Activated gamma-delta T cell treated with anti-CD3 and anti-CD28 coated beads, Interleukin-2, amount 50 U/mL, for 16 hours (primary cell): ENCODE results near the gene CHMP4B.
A peak's percentile ranks its signal among the peaks of the same experiment; 100 is the strongest.

Experiments
- DNase-seq: peaks from one replicate; pipeline ENCODE4 v3.0.0-alpha.2; 2020; ENCODE audit warnings: low read depth

The CHMP4B gene

DNA sequence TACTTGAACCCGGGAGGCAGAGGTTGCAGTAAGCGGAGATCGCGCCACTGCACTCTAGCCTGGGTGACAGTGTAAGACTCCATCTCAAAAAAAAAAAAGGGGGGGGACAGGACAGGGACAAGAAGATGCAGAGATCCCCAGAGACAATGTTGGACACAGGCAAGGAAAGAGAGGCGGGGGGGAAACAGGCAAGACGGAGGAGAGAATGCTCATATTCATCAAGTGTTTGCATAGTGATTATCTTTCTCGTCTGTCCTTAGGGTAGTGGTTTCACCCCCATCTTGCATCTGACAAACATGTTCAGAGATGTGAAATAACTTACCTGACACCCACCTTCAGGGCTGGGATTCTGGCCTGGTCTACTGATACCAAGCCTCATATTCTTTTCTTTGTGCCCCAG lies 29.0 kb downstream of the CHMP4B start:
- DNase-seq: no peak

DNA sequence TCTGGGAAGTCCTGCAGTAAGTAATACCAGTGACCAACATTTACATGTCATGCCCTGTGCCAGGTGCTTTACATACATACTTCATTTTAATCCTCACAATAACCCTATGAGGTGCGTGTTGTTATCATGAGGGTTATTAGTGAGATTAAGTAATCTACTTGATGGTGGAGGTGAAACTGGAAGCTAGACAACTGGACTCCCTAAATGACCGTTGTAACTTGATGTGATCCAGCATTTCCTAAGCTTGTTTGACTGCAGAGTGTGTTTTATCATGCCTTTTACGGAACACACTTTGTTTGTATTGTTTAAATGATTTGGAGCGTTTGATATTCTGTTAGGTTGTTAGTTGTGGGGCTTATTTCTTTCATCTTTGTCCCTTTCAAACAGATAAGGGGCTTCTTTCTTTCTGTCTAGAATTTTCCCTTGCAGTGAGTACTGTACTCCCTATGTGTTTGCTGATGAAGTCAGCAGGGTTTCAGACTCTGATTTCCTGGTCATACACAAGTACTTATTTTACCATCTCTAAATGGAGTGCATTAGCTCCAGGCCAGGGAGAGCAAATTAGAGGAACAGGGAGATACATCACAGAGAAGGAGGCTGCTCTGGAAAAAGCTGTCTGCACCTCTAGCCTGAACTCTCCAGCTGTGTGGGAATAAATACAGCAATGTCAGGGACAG lies 29.7 kb downstream of the CHMP4B start:
- DNase-seq: no peak

DNA sequence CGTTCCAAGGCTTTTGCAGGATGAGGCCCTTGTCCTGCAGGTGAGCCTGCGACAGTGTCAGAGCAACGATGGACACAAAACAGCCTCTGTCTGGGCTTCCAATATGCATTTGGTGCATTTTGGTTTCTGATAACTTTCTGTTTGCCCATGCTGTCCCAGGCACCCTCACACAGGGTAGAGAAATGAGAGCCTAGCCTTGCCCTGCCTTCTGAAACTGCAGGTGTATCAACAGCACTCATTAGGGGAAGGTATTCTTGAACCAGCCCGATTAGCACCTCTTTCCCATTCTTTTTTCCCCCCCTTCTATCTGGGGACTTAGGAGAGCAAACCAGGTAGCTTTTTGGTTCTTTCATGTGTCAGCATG lies 30.3 kb downstream of the CHMP4B start:
- DNase-seq: no peak

DNA sequence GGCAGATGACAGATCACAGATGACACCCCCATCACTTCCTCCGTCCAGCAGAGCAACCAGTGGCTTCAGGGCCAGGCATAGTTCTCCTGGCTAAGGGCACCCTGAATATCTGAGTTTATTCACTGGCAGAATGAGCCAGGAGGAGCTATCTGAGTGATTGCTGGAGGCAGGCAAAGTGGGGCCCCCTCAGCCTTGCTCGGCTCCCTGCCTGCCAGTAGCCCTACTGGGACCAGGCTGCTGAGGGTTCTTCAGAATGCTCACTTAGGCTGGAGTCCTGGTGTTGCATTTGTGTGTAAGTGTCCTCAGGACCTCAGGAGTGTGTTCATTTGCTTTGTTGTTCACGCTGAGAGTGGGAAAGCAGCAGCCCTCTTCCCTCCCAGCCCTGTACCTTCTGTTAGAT lies 31.2 kb downstream of the CHMP4B start:
- DNase-seq: no peak

DNA sequence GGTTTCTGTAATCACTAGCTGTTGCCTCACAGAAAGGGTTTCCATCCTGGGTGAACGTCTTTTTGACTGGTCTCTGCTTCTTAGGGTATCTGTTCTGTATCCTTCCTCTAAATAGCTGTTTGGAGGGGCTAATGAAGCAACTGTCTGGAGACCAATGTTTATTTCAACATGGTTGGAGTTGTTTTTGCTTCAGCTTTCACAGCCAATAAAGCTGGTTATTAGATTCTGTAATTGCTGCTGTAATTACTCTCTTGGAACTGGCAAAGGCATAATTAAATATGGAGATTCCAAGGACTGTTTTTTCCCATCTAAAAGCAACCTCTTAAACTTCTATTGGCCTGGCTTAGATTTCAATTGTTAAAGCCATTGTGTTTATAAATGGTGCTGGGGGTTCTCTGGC lies 31.9 kb downstream of the CHMP4B start:
- DNase-seq: no peak

DNA sequence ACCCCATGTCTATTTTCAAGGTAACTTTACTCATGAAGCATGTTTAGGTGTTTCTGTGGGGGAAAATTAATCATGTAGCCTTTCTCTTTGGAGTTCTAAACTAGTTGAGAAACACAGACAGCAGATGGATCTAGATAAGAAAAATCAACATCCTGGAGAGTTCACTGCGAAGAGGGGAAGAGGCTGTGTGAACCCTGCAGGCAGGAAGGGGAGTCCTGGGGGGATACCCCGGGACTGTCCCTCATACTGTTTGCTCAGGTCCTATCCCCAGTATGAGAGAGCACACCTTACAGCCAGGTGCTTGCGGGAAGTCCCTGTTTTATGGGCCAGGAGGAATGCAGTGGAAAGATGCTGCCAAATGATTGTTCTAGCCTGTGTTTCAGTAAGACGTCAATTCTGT lies 32.7 kb downstream of the CHMP4B start:
- DNase-seq: no peak

DNA sequence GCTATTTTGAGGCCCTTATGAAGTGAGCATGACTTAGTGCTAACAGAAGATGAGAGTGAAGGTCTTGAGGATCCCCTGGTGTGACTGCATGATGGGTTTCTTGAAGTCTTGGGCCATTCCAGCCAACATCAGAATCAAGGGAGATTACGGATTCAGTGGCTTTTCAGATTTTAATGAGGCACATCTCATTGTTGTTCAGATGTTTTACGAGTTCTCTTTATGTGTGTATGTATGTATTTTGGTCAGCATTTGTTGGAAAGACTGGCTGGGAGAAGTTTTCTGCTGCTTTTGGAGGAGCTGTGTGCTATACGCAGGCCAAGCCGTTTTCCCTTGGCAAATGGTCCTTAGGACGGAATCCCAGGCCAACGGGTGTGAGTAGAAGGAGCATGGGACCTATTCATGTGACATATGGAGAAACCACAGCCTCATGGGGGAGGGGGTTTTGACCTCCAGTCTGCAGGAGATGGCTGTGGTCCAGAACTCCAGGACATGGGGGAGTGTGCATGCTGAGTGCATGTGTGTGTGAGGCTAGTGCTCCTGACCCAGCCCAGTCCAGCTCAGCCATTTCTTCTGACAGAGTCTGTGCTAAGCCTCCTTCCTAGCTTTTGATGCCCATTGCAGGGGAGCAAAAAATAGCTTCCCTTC lies 35.3 kb downstream of the CHMP4B start:
- DNase-seq: no peak

DNA sequence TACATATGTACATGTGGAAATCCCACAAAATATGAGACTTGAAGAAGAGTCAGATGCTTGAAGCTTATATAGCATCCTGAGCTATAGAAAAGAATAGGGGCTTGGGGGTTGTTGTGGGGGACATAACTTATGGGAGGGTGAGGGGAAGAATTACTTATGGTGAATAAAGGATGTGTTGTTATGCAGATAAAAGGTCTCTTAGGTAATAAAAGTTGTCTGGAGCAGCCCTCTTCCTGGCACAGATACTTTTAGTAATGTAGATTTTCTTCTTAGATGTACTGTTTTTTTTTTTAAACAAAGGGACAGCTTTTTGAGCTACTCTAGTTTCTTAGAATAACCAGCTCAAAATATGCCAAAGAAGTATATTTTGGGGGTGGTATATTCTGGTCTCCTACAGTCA lies 35.9 kb downstream of the CHMP4B start:
- no peak for DNase-seq

DNA sequence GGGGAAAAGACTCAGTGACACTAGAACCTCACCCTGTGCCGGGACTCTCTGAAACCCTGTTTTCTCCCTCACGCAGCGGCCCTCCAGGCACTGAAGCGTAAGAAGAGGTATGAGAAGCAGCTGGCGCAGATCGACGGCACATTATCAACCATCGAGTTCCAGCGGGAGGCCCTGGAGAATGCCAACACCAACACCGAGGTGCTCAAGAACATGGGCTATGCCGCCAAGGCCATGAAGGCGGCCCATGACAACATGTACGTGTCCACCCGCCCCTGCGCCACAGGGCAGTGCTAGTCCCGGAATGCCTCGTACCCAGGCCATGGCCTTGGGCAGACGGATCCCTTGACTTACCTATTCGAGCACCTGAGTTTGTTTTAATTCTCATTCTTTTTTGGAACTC lies 37.2 kb downstream of the CHMP4B start:
- no peak for DNase-seq

DNA sequence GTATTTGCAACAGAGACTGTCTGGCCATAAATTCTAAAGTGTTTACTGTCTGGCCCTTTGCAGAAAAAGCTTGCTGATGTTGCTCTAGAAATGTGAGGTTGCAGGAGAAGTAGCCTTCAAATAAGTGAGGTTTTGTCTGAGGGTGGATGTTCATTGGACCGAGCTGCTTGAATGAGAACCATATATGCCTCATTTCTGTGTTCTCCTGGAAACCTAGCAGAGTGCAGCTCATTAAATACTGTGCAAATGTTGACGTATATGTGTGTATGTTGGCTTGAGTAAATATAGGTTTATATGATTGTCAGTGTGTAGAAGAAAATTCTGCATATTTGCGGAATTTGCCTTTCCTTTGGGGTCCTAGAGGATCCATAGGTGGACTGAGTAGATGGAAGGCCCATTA lies 39.0 kb downstream of the CHMP4B start:
- no peak for DNase-seq

DNA sequence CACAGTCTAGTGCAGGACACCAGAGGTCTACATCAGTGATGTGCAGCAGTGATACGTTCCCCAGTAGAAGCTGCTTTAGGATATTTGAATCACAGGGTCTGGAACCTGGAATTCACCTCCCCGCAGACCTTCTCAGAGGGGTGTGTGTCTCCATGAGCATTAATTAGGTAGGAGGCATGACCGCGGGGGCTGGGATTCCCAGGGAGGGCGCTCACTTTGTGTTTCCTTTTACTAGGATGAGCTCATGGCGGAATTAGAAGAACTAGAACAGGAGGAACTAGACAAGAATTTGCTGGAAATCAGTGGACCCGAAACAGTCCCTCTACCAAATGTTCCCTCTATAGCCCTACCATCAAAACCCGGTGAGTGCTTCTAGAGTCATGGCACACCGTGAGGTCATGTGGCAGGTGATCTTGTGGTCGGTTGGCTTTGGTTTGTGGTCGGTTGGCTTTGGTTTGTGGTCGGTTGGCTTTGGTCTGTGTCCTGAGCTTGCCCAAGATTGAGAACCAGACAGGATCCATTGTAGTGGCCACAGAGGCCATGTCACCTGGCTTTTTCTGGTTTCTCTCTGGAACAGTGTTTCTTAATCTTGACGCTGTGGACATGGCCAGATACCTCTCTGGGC lies 40.8 kb downstream of the CHMP4B start:
- DNase-seq: no peak

DNA sequence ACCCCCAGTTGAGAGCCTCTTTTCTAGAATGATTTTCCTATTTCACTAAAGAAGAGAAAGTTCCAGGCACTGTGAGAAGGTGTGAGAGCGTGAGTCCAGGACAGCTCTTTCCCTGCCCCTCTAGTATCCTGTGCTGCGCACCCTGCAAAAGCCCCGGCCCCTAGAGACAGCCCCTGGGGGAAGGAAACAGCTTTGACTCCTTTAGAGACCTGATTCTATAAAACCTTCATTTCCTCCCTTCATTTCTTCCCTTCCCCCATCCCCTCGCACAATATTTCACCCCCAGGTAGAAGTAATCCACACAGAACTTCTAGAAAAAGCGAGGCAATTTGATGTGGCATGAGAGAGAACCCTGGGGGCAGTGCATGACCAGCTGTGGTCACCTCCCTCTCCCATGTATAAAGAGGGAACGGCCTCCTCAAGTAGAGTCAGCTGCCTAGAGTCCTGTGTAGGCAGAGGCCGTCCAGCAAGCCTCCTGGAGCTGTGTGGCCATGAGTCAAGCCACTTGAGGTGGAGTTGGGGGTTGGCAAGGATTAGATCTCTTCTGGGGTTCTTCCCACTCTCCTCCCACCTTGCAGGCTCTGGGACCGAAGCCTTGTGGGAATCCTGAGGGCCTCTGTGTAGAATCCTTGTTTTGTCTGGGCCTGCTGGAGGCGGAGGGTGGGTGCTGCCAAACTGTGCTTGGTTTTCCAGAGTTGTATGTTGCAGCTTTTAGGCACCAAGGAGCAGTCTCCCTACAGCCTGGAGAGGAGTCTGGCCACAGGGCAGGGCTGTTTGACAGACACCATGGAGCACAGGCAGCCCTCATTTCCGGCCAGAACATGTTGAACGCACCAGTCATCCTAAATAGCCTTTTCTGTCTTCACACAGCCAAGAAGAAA lies 41.7 kb downstream of the CHMP4B start:
- no peak for DNase-seq

DNA sequence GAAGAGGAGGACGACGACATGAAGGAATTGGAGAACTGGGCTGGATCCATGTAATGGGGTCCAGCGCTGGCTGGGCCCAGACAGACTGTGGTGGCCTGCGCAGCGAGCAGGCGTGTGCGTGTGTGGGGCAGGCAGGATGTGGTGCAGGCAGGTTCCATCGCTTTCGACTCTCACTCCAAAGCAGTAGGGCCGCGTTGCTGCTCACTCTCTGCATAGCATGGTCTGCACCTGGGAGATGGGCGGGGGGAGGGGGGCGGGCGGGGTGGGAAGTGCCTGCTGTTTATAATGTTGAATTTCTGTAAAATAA lies 42.3 kb downstream of the CHMP4B start:
- no peak for DNase-seq

DNA sequence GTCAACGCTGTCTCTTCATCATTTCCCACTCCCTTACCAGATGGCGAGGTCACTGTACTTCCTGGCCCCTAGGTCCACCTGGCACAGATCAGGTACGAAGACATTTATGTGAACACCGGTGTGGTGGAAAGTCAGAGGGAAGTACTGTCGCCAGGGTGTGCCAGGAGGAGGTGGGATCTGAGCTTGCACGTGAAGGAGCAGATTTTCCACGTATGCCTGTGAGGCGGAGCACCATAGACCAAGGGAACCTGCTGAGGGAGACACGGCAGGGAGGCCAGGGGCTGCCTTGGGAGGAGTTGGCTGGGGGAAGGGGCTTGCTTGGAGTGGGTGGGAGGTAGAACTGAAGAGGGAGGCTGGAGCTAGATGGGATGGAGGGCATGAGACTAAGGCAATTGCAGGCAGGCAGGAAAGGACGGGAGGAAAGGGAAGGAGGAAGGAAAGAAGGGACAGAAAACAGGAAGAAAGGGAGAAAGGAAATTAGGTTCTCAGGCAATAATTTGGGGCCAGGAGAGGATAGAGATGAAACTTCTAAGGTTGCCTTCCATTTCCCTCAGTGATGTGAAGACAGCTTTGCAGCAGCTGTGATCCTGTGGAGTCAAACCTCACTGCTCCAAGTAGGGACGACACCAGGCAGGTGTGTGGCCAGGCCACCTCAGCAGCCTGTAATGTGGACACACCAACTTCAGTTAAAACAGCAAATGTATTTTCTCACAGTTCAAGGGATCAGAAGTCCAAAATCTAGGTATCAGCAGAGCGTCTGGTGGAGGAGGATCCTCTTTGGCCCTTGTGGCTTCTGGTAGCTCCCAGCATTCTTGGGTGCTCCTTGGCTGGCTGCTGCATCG lies 46.8 kb downstream of the CHMP4B start:
- DNase-seq: no peak

DNA sequence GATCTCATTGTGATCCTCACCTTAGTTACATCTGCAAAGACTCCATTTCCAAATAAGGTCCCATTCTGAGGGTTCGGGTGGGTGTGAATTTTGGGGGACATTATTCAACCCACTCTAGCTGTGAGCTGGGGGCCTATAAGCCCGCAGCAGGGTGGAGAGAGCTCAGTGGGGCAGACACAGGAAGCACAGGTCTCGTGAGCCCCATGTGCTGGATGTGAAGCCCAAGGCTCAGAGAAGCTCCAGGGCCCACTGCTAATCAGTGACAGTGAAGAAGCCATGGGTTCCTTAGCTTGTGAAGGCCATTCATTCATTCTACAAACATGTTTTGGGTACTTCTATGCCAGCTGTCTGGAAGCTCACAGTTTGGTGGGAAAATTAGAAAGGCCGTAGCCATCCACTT lies 47.5 kb downstream of the CHMP4B start:
- no peak for DNase-seq

DNA sequence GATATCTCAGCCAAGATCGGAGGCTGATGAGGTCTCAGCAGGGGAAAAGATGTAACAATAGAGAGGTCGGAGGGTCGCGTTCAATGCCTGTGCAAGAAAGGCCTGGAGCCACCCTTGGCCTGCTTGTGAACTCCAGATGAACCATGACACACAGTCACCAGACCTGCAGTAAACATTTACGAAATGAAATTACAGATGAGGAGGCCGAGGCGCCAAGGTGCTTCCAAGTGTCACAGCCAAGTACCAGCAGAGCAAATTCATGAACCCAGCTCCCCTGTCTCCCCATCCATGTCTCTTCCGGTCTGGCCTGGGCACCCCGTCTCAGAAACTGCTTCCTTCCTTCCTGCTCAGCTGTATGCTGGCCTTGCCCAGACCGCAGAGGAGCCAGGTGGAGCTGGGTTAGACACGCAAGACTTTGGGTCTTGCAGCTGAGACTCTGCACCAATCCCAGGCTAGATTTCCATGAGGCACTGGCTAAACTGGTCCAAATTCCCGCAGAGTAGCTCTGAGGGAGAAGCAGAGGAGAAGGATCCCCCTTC lies 48.1 kb downstream of the CHMP4B start:
- no peak for DNase-seq

DNA sequence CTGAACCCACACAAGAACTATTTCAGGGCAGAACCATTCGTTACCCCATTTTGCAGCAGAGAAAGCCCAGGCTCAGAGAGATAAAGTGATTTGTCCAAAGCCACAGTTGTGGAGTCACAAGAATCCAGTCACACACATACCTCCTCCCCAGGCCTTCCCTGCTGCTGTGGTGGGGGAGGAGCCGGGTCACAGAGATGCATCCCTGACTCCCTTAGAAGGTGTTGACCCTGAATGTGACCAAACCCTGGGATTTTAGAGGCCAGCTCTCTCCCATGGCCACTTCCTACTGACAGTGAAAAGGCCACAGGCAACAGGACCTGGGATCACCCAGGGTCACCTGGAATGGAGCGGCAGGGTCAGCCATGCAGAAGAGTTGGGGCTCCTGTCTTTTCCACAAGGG lies 48.6 kb downstream of the CHMP4B start:
- DNase-seq: no peak

DNA sequence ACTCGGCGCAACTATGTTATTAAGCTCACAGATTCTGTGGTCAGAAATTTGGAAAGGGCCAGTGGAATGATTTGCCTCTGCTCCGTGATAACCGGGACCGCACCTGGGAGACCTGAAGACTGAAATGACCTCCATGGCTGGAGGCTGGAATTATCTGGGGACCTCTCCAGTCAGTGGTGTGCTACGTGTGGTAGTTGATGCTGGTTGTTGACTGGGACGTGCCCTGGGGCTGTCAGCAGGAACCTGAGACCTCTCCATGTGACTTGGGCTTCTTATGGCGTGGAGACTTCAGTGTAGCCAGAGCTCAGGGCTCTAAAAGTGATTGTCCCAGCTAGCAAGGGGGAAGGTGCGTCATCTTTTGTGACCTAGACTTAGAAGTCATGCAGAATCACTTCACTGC lies 50.3 kb downstream of the CHMP4B start:
- no peak for DNase-seq

DNA sequence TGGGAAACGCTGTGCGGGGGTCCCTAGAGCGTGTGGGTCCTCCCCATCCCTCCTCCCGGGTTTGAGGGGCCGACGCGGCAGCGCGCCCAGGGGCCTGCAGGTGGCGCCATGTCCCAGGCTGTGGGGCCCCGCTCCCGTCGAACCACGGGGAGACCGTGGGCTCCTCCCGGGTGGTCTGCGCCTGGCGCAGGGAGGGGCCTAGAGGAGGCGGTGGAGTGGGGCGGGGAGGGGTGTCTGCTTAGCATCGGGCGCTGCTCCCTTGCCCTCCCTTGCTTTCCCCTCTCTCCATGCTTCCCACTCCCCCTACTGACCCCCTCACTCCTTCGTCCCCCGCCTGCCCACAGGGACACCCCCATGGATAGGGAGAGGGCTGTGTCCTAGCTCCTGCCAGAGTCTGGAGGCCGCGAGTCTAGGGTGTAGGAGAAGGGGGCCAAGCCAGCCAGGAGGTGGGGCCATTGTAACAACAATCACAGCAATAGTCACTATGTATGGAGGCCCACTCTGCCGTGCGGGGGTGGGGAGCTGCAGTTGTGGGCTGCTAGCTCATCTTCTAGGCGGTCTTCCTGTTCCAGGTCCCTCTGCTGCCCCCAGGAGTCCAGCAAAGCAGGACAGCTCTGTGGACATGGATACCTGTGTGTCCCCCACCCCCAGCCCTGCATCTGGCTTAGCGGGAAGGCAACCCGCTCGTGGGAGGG lies 51.7 kb downstream of the CHMP4B start:
- DNase-seq: peak; percentile 18

DNA sequence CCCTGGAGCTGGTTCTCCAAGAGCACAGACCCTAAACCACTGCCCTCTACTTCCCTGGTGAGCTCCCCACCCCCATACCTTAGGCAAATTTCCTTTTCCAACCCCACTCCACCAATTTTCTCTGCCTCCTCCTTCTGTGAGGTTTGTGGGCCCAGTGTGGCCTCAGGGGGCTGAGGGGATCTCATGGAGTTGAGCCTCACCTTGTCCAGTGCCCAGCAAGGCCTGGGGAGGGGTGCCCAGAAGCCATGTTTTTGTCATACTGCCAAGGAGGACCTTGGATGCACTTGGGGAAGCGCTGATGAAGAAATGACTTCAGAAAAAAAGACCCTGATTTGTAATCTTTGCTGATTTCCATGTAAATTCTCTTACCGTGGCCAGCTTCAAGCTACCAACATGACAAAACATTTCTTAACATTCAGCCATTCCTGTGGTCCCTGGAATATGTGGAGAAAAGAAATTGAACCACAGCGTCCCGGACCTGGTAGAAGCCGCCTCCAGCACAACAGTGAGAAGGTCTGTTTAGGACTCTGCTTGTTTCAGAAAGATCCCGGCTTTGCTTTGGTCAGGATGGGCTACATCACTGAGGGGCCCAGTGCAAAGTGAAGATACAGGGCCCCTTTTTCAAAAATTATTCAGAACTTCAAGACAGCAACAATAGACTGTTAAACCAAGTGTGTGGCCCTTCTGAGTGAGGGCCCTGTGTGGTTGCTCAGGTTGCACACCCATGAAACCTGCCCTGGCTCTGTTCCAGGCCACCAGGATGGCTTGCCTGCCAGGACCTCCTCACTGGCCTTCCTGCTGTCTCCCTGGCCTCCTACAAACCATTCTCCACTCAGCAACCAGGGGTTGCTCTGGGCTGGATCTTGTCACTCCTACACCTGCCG lies 52.5 kb downstream of the CHMP4B start:
- DNase-seq: no peak
